HG02870 (cell line): ENCODE data around the gene MELTF.

Experiments
- ATAC-seq: cut with Tn5 transposase; IDR thresholded peaks from one replicate; pipeline ENCODE4 v1.9.1; 2021; ENCODE audit warnings: mild to moderate bottlenecking, moderate library complexity; ENCODE audit not compliant: unreplicated experiment

The MELTF gene

GRCh38 chr3:196995027-196995426, 34.6 kb downstream of the MELTF start:
- ATAC-seq, result no peak

- no peak for ATAC-seq
Measured at GRCh38 chr3:196994056-196994455, 35.6 kb downstream of the MELTF start.

GRCh38 chr3:196992461-196993065, 37.1 kb downstream of the MELTF start:
- ATAC-seq, result no peak

GRCh38 chr3:196991581-196992460, 37.8 kb downstream of the MELTF start:
- no peak for ATAC-seq

- no peak for ATAC-seq
Measured at GRCh38 chr3:196990601-196991007, 39.0 kb downstream of the MELTF start.

GRCh38 chr3:196989721-196990262, 39.8 kb downstream of the MELTF start:
- ATAC-seq, result no peak

GRCh38 chr3:196988241-196989029, 41.2 kb downstream of the MELTF start:
- no peak for ATAC-seq

- ATAC-seq, result no peak
Measured at GRCh38 chr3:196987022-196987421, 42.6 kb downstream of the MELTF start.

- no peak for ATAC-seq
Measured at GRCh38 chr3:196985954-196986885, 43.4 kb downstream of the MELTF start.

- no peak for ATAC-seq
Measured at GRCh38 chr3:196985298-196985697, 44.3 kb downstream of the MELTF start.

GRCh38 chr3:196983186-196983585, 46.4 kb downstream of the MELTF start:
- ATAC-seq, result no peak

GRCh38 chr3:196981657-196982056, 48.0 kb downstream of the MELTF start:
- no peak for ATAC-seq

GRCh38 chr3:196979545-196979944, 50.1 kb downstream of the MELTF start:
- no peak for ATAC-seq

GRCh38 chr3:196976941-196977340, 52.7 kb downstream of the MELTF start:
- no peak for ATAC-seq

GRCh38 chr3:196975349-196975748, 54.3 kb downstream of the MELTF start:
- ATAC-seq, result no peak

- ATAC-seq, result no peak
Measured at GRCh38 chr3:196974661-196975060, 55.0 kb downstream of the MELTF start.

- no peak for ATAC-seq
Measured at GRCh38 chr3:196971094-196971698, 58.4 kb downstream of the MELTF start.

- ATAC-seq, result no peak
Measured at GRCh38 chr3:196970547-196971093, 59.0 kb downstream of the MELTF start.
